Left colon (tissue), 2 donors: ENCODE measurements around the gene NCS1. TPM values are rescaled to one million over a fixed set of nuclear protein-coding genes. Genes with fewer than 3 reads are reported as not detected.
A peak's percentile ranks its signal among the peaks of the same experiment; 100 is the strongest.

ENCODE experiments used
- ATAC-seq: fragments of 200-7000 bp; cut with Tn5 transposase; one replicate; pipeline ENCODE4 v1.9.1; 2020; ENCODE audit warnings: mild to moderate bottlenecking, moderate library complexity
- DNase-seq, 2 donors: peaks; one replicate each; pipeline ENCODE4 v3.0.0-alpha.2; 2020
- intact Hi-C, 2 donors: fragments of 100-400 bp; cut with DNase I in 1 of 2; cut with micrococcal nuclease in 1 of 2; formaldehyde crosslinking; loops; one replicate each; pipeline versions ENCODE4 v1.11.2 to v1.14.0; 2022; cut with DNase I, micrococcal nuclease
- long read RNA-seq: library from polyadenylated mRNA; unstranded; transcript quantifications from one replicate; pipeline ENCODE4 v2.0.0, GENCODE V29; 2021
- total RNA-seq, 2 donors: library from RNA; stranded (reverse); fragmentation: NEBNext Ultra II Directional; extraction: Animal tissue kit (Norgen Biotek cat#: 25700); gene quantifications; one replicate each; pipeline ENCODE4 v1.2.1, GENCODE V29; 2021
- donor health status: DM: no; HTN: no; CAD: no.
- donor health status: DM: yes; HTN: yes; CAD: no.

The NCS1 gene
- total RNA-seq: 10 to 100 TPM in 1 of 2 donors, 1 to 10 TPM in 1; 2.1 to 23.7 TPM
- long read RNA-seq, partial matches to known transcripts: 0 of 2 reads
- long read RNA-seq, other reads (novel, unspliced or antisense): 2 of 2 reads

- intact Hi-C loops: no loop called here
- DNase-seq: peak; percentile 58 to 72
- ATAC-seq: peak; percentile 89
Observed at GRCh38 chr9:130172161-130172857, at the start of gene NCS1. TSS of gene NCS1 (plus strand) at chr9:130172404. CDS start at chr9:130172664, 260 bp downstream.

GRCh38 chr9:130122456-130122855, 49.7 kb upstream of the NCS1 start:
- no peak for ATAC-seq
- intact Hi-C loops: no loop called here
- DNase-seq: no peak

GRCh38 chr9:130124085-130124860, 47.9 kb upstream of the NCS1 start:
- intact Hi-C loops: no loop called here
- no peak for ATAC-seq
- no peak for DNase-seq

- ATAC-seq (no peak), DNase-seq (no peak)
- intact Hi-C loops: no loop called here
Observed at GRCh38 chr9:130126721-130127433, 45.3 kb upstream of the NCS1 start.

- intact Hi-C loops: no loop called here
- DNase-seq (no peak), ATAC-seq (peak; percentile 53)
Observed at GRCh38 chr9:130128251-130128650, 44.0 kb upstream of the NCS1 start.

- peak in 1 of 2 donors; percentile 47 for DNase-seq
- ATAC-seq: peak; percentile 34
- intact Hi-C loops: no loop called here
Observed at GRCh38 chr9:130128733-130129431, 43.3 kb upstream of the NCS1 start.

- intact Hi-C loops: no loop called here
- DNase-seq (no peak), ATAC-seq (no peak)
Observed at GRCh38 chr9:130129432-130130061, 42.7 kb upstream of the NCS1 start.

- no peak for DNase-seq
- intact Hi-C loops: no loop called here
- no peak for ATAC-seq
Observed at GRCh38 chr9:130132746-130133145, 39.5 kb upstream of the NCS1 start.

- intact Hi-C loops: no loop called here
- DNase-seq (no peak), ATAC-seq (no peak)
Observed at GRCh38 chr9:130137081-130137640, 35.0 kb upstream of the NCS1 start.

GRCh38 chr9:130137641-130138081, 34.5 kb upstream of the NCS1 start:
- intact Hi-C loops: no loop called here
- ATAC-seq: no peak
- no peak for DNase-seq

GRCh38 chr9:130138171-130138653, 34.0 kb upstream of the NCS1 start:
- intact Hi-C loops: no loop called here
- DNase-seq (peak in 1 of 2 donors; percentile 46), ATAC-seq (peak; percentile 24)

GRCh38 chr9:130138791-130139190, 33.4 kb upstream of the NCS1 start:
- intact Hi-C loops: no loop called here
- peak; percentile 33 to 84 for DNase-seq
- peak; percentile 46 for ATAC-seq

GRCh38 chr9:130139251-130139650, 33.0 kb upstream of the NCS1 start:
- DNase-seq: no peak
- intact Hi-C loops: no loop called here
- no peak for ATAC-seq

GRCh38 chr9:130140706-130141105, 31.5 kb upstream of the NCS1 start:
- DNase-seq (no peak), ATAC-seq (no peak)
- intact Hi-C loops: no loop called here

- DNase-seq (no peak), ATAC-seq (no peak)
- intact Hi-C loops: no loop called here
Observed at GRCh38 chr9:130142056-130142455, 30.1 kb upstream of the NCS1 start.

- no peak for DNase-seq
- ATAC-seq: no peak
- intact Hi-C loops: no loop called here
Observed at GRCh38 chr9:130142641-130143040, 29.6 kb upstream of the NCS1 start.

- ATAC-seq: no peak
Observed at GRCh38 chr9:130143279-130143893, 28.8 kb upstream of the NCS1 start.

GRCh38 chr9:130143958-130144366, 28.2 kb upstream of the NCS1 start:
- DNase-seq (peak in 1 of 2 donors; percentile 42), ATAC-seq (peak; percentile 37)
- intact Hi-C loops: no loop called here

More at GRCh38 chr9:130143279-130143893, 28.8 kb upstream of the NCS1 start:
- intact Hi-C loops: no loop called here
- no peak for DNase-seq
